CD4-positive, alpha-beta T cell treated with Interleukin-15 for 1 hour (primary cell): ENCODE data around the gene NEUROD6.

Experiments used
- DNase-seq: peaks from one replicate; pipeline ENCODE4 v3.0.0-alpha.2; 2020

The NEUROD6 gene

GRCh38 chr7:31340603-31341002 lies at the start of gene NEUROD6:
NEUROD6 (minus strand) TSS chr7:31340726; CDS start chr7:31339268, 1,458 bp downstream.
- DNase-seq = no peak

DNA sequence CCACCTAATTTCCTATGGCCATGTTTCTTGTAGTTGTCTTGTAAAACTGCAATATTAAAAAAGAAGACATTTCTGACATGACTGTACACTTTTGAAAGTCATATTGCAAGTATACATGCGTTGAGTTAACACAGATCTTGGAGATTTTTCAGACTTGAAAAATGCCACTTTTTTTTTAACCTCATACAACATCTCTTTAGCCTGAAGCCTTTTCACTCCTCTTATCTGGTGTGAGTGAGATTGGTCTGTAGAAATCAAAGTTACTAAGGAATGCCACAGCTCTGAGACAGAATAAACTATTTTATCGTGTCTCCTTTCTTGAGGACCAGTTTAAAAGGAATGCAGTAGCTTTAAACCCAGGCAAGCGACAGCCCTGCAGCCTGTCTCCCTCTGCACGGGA lies 43.9 kb upstream of the NEUROD6 start:
- DNase-seq = no peak

- DNase-seq = no peak
Observed at GRCh38 chr7:31382722-31383121, 42.2 kb upstream of the NEUROD6 start.

- DNase-seq = no peak
Observed at GRCh38 chr7:31373337-31374289, 33.1 kb upstream of the NEUROD6 start.

DNA sequence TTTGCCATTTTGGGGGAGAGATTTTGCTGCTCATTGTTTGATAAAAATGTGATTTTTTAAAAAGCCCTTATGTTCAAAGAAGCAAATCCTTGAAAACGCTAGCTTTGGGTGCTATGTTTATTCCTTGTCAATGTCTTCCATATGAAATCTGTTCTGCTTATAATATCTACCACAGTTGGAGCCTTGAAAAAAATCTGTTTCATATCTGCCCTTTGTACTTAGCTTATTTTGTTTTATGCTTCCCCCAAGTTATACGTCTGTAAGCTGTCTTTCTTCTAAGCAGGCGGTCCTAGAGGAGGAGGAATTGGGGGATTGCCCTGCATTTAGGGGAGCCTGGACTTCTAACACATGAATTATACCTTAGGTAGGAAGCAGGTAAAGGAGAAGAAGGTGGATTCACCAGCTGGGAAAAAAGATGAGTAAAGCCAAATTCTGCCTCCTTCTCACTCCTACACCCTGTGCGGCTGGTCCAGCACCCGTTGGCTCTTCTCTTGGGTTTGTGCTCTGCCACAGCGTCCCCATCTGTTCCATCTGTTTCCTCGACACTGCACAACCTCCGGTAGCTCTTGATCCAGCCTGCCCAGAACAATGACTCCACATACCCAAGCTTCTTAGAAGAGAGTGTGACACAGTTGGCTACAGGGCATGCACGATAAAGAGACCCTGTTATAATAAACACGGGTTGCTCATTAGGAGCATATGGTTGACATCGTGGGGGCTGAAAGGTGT lies 31.9 kb upstream of the NEUROD6 start:
- DNase-seq = no peak

- DNase-seq = no peak
Observed at GRCh38 chr7:31371621-31372020, 31.1 kb upstream of the NEUROD6 start.

- no peak for DNase-seq
Observed at GRCh38 chr7:31370609-31371008, 30.1 kb upstream of the NEUROD6 start.

DNA sequence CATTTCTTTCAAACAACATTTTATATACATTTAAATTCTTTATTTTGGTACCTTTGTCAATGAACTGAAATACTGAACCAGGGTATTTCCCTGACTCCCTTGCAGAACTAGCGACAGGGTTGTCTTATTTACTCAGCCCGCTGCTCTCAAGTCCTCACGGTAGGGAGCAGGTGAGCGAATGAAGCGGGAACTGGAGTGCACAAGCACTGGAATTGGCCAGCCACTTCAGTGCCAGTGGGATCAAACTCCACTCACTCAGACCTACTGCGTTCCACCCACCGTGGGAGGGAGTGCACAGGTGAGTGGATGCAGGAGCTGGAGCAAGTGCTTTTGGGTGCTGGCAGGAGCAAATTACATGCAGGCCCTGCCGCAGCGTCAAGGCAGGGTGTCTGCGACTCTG lies 28.1 kb upstream of the NEUROD6 start:
- DNase-seq = no peak

DNA sequence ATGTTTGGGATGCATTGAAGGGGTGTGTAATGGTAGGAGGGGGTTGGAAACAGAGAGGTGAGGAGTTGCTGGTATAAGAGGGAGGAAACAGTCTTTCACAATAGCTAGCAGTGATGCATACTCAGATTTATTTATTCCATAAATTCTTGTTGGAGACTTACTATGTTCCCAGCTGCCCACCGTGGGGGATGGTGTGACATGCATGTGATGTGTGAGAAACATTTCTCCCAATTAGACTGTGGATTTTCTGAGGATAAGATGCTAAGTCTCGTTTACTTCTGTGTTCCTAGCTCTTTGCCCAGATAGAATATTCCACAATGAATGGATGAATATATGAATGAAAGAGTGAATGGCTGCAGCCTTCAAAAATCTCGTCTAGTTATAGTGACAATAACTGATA lies 23.0 kb upstream of the NEUROD6 start:
- no peak for DNase-seq

DNA sequence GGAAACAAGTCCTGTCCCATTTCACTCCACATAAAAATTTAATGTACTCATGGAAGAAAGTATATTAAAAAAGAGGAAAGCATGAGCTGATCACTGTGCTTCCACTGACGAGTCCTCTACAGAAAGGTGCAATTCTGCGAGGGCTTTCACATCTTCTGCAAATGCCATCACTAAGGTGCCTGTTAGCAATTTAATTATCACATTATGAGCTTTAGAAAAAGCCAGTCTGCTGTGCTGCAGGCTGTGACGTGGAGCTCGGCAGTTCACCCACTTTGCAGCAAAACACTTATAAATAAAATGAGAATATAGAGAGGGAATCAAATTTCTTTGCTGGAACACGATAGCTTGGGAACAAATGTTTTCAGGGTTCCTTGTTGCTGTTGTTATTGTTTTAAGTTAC lies 22.5 kb upstream of the NEUROD6 start:
- no peak for DNase-seq

DNA sequence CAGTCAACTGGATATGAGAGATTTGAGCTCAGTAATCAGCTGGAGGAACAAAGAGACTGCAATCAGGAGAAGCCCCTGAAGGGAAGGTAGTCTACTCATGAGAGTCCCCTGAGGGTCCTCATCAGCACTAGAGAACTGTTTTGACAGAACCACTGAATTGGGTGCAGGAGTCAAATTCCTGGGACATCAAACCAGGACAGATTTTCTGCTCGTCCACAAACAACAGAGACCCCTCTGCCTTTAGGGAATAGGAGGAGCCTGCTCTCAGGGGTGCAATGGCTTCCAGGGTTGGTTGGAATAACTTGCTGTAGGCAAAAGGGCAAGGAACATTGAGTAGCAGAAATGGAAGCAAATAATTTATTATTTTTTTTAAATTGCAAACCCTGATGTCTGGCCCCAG lies 21.9 kb upstream of the NEUROD6 start:
- no peak for DNase-seq

DNA sequence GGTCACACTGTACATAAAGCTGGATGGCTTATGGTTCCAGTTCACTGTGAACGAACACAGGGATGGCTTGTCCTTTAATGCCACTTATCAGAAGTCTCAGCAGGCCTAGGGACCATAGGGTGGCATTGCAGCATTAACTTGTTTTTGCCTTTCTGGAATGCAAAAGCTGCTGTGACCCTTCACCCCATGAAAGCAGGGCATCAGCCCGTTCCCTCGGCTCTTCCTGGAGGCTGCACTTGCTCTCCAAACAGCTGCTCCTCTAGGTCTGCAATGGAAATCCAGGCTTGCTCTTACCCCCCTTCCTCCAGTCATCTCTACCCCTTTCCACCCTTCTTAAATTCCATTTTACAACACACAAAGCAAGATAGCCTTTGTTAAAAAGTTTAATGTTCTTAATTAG lies 17.9 kb upstream of the NEUROD6 start:
- DNase-seq = no peak

- DNase-seq = no peak
Observed at GRCh38 chr7:31345421-31345820, 4.9 kb upstream of the NEUROD6 start.

DNA sequence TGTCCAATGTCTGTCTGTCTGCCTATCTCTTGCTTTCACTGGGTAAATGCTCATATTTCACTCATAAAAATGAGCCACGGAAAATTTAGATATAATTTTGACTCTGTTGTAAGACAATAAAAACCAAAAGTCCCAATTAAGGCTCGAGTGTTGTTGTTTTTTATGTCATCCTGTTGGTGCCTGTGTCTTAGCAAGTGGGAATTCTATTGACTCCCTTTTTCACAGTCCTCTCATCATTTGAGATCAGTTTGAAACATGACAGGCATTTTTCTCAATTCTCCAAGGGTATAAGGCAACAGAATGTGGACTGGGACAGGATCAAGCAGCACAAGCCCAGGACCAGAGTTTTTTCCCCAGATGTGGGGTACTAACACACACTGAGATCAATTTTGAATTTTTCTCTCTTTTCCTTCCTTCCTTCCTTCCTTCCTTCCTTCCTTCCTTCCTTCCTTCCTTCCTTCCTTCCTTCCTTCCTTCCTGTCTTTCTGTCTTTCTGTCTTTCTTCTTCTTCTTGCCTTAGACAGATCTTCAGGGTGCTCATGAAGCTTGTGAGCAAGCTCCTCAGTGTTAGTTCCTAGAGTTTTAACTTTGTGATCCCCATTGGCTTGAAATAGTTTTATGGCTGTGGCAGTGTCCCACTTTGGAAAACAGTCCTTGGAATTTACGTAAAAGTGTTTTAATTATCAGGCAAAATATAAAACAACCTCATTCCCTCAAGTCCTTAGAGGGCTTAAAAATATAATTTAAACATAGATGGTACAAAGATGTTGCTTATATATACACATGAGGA lies 3.2 kb upstream of the NEUROD6 start:
- no peak for DNase-seq

DNA sequence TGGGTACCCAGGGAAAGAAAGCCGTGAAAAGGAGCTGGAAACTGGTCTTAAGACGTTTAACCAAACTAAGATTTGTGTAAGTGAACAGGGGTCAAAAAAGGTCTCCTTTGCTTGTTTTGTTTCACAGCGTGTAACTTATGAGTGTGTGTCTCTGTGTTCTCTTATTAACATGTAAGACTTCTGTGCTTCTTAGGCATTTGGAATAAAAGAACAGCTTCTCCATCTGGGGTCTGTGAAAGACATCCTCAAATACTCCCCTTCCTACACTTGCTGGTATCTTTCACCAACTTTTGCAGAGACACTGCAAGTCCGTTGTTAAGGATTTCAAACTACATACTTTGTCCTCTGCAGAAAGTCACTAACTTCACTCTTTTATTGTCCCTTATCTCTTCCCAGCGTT lies 615 bp upstream of the NEUROD6 start:
- DNase-seq = no peak

DNA sequence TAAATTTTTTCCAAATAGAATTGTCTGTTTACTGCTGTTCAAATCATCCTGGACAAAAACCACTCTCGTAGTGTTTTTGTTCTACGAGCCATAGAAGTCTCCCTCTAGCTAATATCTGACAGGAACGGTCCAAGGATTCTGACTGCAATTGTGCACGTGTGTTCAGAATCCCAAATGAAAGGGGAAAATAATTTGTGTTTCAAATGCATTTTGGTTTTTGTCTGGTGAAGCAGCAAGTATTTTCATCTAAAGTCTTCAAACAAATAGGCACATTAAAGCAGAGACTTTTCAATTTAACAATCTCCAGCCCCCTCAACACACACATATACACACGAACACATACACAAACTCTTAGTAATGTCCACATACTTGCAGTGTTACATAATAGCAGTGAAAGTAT lies 475 bp downstream of the NEUROD6 start:
- DNase-seq = no peak

DNA sequence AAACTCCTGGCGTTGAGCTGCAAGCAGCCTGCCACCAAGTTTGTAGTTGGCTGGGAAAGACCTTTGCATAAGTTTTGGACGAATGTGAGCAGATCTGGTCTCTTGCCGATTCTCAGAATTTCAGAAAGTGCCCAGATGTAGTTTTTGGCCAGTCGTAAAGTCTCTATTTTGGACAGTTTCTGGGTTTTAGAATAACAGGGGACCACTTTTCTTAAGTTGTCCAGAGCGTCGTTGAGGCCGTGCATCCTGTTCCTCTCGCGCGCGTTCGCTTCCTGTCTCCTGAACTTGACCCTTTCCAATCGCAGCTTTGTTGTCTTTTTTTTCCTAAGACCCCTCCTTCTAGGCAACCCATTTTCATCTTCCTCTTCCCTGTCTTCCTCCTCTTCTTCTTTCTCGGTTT lies 1.8 kb downstream of the NEUROD6 start:
- no peak for DNase-seq

DNA sequence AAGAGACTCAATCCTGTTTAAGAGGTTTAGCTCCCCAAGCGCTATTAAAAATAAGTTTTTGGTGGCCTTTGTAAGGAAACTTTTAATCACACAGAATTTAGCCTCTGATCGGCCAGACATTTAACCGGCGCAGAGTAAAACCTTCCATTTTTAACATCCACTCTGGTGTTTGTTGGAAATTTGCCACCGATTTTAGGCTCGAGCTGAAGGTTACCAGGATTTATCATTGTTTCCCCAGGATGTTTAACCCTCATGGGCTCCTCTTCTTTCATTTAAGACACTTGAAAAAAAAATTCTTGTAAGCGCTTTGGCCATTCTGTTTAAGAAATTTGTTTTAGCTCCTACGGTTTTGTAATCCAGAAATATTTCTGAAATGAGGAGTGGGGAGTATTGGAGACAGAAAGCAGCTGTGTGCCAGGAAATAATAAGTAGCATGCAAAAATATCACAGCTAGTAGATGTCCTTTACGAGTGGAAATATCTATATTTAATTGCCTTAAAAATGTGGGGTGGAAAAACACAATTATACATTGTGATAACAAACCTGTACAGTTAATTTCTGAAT lies 3.4 kb downstream of the NEUROD6 start:
- no peak for DNase-seq

DNA sequence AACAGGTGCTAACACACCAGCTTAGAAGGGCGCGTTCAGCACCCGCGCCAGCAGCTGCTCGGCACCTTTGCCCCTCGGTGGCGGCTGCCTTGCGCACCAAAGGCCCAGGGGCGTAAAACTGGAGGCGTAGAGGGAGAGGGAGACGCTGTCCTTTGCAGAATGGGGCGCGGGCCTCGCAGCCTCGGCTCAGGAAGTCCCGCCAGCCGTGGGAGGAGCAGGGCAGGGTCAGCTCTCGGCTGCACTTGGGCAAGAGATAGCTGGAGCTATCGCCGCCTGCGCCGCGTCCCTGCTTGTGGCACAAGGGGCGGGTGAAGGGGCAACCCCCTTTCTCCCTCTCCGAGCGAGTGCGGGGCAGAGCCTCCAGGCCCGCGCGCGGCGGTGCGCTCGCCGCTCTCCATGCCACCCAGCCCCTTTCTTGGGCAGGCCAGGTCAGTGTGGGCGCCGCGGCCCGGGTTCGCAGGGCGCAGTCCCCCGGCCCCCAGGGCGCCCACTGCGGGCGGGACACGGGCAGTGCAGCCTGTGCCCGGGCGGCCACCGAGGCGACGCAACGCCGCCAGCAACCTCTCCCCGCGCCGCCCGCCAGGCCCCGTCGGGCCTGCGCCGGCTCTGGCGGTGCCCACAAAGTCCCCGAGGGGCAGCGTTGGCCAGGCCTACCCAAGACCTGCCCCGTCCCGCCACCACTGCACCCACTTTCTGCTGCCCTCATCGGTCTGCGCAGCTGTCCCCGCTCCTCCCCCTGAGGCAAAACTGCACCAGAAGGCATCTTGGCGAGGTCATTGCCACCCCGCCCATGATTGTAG lies 4.1 kb downstream of the NEUROD6 start:
- DNase-seq = no peak

DNA sequence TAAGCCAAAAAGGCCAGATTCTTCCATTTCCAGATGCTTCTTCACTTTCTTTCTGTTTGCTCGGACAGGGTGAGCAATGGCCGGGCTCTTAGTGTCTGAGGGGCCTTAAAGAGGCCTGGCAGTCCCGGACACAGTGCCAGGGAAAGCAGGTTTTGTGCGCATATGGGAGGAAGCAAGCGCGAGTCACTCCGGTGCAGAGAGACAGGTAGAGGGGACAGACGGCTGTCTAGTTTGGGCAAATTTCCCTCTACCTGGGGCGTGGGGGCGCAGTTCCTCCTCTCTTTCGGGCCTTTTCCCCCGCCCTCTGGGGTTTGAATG lies 4.7 kb downstream of the NEUROD6 start:
- no peak for DNase-seq

DNA sequence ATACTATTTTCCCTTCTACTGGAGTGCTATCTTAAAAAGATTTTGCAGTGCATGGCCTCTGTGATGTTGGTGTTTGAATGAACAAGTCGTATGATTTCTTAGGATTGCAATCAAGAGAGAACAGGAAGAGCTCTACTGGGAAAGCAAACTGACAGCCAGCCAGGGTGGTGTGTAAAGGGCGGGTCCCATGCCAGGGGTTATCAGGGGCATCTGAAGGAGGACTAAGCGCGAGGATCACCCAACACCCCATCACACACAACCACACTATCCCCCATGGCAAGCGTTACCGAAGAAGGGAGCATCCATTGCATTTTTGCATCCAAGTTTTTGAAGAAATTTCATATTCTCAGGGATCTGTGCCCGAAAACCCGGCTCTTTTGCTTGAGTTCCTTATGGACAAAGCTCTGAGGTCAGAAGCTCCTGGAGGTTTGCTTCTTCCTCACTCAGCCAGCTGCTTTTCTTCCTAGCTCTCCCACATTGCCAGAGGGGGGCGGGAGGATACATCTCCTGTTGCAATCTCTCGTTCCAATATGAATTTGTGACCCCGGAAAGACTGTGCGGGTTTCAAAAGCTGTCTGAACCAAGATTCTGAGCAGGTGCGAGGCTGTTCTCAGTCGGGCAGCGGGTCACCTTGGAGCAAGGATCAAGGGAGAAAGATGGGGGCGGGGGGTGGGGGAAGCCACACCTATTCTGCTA lies 5.2 kb downstream of the NEUROD6 start:
- no peak for DNase-seq

DNA sequence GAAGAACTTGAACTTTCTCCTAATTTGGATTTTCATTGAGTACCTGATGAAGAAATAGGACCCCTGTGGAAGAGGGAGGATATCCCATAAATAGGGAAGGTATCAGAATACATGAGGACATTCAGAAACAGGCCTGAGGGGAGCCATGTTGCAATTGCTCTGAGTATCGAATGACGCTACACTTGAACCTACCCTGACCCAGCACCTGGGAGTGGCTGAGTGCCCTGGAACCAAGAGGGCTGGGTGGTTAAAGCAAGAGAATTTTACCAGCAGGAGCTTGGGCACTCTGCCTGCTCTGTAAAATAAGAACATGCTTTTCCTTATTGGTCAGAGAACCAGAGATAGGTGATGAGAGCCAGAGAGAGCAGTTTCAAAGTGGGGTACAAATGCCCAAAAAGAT lies 7.2 kb downstream of the NEUROD6 start:
- no peak for DNase-seq
